Adrenal gland (tissue), 5 donors: ENCODE measurements around the gene ASB1.

Experiments
- CTCF ChIP-seq, 6 experiments: fragments of 450-650 bp in 4 of 6; fragments of 200-600 bp in 2 of 6; sonication (generic) in 1 of 6; IDR thresholded peaks; 1 replicate in 5 of 6; 2 replicates in 1 of 6; pipeline versions ENCODE4 v1.5.1 to v1.8.0; 2016 to 2021; ENCODE audit warnings: antibody characterized with exemption in 6 of 6, mild to moderate bottlenecking in 2 of 6, moderate library complexity in 1 of 6
- POLR2A ChIP-seq, 2 donors: fragments of 450-650 bp; IDR thresholded peaks; one replicate each; pipeline ENCODE4 v1.6.1; 2017; ENCODE audit warnings: antibody characterized with exemption in 2 of 2, mild to moderate bottlenecking in 2 of 2, moderate library complexity in 1 of 2
- donor health status: DM: no; HTN: no; CAD: no.

GRCh38 chr2:238469155-238469554, 42.4 kb downstream of the ASB1 start:
- TF ChIP-seq CTCF (IDR thresholded peaks at IDR 0.05) (no peak), POLR2A (IDR thresholded peaks at IDR 0.05) (no peak)
